Measurements from ENCODE around the gene MTHFD2L.

Gene MTHFD2L

DNA sequence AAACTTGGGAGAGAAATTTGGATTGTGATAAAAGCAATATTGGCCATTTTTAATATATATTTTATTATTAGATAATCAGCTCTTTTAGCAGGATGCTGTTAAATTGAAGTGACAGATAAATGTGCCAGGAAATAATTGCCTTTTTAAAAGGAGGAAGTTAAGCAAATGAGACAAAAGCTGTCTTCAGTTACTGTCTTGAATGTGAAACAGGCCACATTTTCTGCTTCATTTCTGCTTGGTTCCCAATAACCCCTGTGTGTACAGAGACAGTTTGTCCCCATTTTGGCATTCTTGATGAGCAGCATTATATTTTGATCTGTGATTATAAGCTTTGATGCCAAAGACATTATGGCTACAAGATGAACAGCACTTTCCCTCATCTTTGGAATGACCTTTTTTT lies 151.3 kb downstream of the MTHFD2L start:
- TF ChIP-seq, protein P1, sequence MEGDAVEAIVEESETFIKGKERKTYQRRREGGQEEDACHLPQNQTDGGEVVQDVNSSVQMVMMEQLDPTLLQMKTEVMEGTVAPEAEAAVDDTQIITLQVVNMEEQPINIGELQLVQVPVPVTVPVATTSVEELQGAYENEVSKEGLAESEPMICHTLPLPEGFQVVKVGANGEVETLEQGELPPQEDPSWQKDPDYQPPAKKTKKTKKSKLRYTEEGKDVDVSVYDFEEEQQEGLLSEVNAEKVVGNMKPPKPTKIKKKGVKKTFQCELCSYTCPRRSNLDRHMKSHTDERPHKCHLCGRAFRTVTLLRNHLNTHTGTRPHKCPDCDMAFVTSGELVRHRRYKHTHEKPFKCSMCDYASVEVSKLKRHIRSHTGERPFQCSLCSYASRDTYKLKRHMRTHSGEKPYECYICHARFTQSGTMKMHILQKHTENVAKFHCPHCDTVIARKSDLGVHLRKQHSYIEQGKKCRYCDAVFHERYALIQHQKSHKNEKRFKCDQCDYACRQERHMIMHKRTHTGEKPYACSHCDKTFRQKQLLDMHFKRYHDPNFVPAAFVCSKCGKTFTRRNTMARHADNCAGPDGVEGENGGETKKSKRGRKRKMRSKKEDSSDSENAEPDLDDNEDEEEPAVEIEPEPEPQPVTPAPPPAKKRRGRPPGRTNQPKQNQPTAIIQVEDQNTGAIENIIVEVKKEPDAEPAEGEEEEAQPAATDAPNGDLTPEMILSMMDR (IDR thresholded peaks at IDR 0.05; ENCODE audit: low read length, missing control alignments): no peak
- H3K4me3 ChIP-seq (replicated peaks; ENCODE audit: low read depth, low read length): no peak overlapping the region
- no peak for DNase-seq (ENCODE audit: low read depth)

DNA sequence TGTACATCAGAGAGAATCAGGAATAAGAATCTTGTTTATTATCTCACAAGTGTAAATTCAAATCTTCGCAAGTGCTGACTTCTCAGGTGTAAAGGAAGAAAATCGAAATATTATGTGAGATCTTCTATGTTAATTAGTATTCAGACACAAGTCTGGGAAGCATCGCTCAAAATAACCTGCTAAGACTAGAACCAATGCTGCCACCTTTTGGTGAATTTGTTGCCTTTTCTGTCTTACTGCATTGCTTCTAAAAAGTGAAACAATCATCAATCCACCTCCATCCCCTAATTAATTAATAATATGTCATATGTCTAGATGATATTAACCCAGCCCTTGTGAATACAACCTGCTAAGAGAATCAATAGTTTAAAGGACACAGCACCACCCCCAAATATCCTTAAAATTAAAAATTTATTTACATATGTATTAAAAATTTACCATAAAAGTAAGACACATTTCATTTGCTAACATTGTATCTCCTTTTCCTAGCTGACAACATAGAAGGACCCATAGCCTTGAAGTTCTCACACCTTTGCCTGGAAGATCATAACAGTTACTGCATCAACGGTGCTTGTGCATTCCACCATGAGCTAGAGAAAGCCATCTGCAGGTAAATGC lies 153.9 kb downstream of the MTHFD2L start:
- TF ChIP-seq, protein P1 (IDR thresholded peaks at IDR 0.05; ENCODE audit: low read length, missing control alignments): peak; percentile 75
- DNase-seq (ENCODE audit: low read depth): peak; percentile 82

DNA sequence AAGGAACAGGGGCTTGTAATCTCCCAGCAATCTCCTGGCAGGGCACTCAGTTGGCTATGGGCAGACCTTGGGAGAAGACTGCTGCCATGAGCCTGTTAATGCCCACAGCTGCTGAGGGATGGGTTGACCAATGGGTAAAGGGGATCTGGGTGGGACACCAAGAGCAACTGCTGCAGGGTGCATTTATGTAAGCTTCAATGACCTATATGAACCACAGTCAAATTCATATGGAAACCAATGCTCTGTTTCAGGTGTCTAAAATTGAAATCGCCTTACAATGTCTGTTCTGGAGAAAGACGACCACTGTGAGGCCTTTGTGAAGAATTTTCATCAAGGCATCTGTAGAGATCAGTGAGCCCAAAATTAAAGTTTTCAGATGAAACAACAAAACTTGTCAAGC lies 156.4 kb downstream of the MTHFD2L start:
- no peak for DNase-seq (ENCODE audit: low read depth)
- H3K4me3 ChIP-seq (replicated peaks; ENCODE audit: low read depth, low read length): no peak overlapping the region
- TF ChIP-seq, protein P1 (IDR thresholded peaks at IDR 0.05; ENCODE audit: low read length, missing control alignments): no peak

More for the DNA sequence above, 153.9 kb downstream of the MTHFD2L start:
- H3K4me3 ChIP-seq (replicated peaks; ENCODE audit: low read depth, low read length): no peak overlapping the region

DNA sequence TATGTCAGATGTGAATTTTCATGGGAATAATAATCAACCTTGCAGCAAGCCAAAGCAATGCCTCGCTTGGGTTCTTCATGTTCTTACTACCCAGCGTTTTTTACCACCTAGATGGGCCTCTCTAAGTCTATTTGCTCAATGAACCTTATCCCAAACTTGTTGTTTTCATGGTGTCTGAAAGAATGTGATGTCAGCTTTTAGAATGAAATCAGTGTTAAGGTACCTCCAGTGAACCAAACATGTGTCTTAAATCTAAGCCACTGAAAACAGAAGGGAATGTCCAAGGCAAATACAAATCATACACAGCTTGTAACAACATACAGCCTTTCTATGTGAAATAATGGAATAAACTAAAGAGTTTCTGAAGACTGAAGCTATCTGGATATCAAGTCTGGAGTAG lies 157.0 kb downstream of the MTHFD2L start:
- TF ChIP-seq, protein P1 (IDR thresholded peaks at IDR 0.05; ENCODE audit: low read length, missing control alignments): no peak
- no peak for DNase-seq (ENCODE audit: low read depth)
- H3K4me3 ChIP-seq (replicated peaks; ENCODE audit: low read depth, low read length): no peak overlapping the region

DNA sequence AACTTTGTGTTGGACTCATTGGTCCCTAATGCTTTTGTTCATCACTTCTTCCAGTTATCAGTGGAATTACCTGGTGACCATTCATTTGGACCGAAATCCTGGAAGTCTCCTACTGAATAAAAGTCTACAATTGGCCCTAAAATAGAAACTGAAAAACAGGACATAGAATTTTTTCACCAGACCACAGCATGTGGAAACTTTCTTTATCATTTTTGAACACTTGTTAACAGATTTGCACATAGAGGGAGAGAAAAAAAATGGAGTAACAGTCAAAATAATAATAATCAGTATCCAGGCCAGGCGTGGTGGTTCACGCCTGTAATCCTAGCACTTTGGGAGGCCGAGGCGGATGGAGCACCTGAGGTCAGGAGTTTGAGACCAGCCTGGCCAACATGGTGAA lies 157.5 kb downstream of the MTHFD2L start:
- no peak overlapping the region for H3K4me3 ChIP-seq (replicated peaks; ENCODE audit: low read depth, low read length)
- no peak for DNase-seq (ENCODE audit: low read depth)
- TF ChIP-seq, protein P1 (IDR thresholded peaks at IDR 0.05; ENCODE audit: low read length, missing control alignments): no peak

DNA sequence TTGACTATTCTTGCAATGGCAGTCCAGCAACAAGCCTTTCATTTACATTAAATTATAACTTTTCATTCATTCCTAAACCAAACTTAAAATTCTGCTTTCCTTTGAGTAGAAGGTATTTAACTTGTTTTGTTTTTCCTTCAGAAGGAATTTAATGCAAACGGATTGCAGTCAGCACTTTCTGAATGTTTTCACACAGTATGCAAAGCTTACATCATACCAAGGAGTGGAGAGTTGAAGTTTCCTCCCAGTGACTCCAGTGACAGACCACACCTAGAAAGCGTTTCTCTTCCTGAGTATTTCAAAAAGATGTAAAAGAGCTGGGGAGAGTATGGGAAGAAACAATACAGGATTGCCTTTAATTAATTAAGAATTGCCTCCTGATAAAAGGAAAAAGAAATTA lies 158.5 kb downstream of the MTHFD2L start:
- no peak overlapping the region for H3K4me3 ChIP-seq (replicated peaks; ENCODE audit: low read depth, low read length)
- TF ChIP-seq, protein P1 (IDR thresholded peaks at IDR 0.05; ENCODE audit: low read length, missing control alignments): no peak
- DNase-seq (ENCODE audit: low read depth): peak; percentile 53

DNA sequence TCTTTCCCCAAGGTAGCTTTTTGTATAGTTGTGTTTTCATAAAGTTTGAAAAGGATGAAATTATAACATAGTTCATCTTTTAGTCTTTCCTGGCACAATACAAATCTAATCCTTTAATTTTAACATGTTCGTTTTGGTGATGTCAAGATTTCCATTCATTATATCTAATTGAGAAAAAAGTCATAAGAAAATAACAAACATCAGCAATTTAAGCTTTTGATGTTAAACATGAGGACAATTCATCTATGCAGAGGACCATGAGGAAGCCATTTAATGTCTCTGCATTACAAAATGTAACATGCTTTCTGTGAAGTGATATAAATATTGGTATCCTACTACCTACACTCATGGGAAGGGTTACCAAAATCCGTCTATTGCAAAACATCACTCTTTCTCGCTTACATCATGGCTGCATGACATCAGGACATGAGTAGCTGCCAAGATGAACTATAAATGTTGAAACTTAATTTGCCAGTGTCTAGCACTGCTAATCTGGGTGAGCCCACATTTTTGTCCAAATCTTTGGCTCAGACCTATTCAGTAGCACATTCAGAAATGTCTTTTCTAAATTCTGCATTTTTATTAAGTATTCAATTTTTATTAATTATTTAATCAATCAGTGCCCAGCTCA lies 159.8 kb downstream of the MTHFD2L start:
- peak; percentile 75 for DNase-seq (ENCODE audit: low read depth)
- TF ChIP-seq, protein P1 (IDR thresholded peaks at IDR 0.05; ENCODE audit: low read length, missing control alignments): no peak
- H3K4me3 ChIP-seq (replicated peaks; ENCODE audit: low read depth, low read length): no peak overlapping the region

All from fibroblast of pulmonary artery (primary cell).